Measurements from ENCODE around the gene THSD8.
A peak's percentile ranks its signal among the peaks of the same experiment; 100 is the strongest.

- no peak for TF ChIP-seq POLR2A (IDR thresholded peaks at IDR 0.05)
- TF ChIP-seq CTCF (IDR thresholded peaks at IDR 0.05) = peak; percentile 80 to 97 (median 91)
Measured at GRCh38 chr19:12766051-12766521, 35.8 kb upstream of the THSD8 start.
